Stomach (tissue), 9 donors: Measurements from ENCODE around the gene TMTC1. TPM values are rescaled to one million over a fixed set of nuclear protein-coding genes. Genes with fewer than 3 reads are reported as not detected.

ENCODE experiments used
- DNase-seq, 2 donors: peaks; one replicate each; pipeline versions ENCODE4 v3.0.0 to v3.0.0-alpha.2; 2013 to 2019
- H3K27ac ChIP-seq, 5 donors: fragments of 200-600 bp in 4 of 5; sonication (generic) in 4 of 5; one replicate each; pipeline ENCODE4 v1.5.1; 2013 to 2019; ENCODE audit warnings: mild to moderate bottlenecking in 1 of 5, moderate library complexity in 1 of 5
- H3K27me3 ChIP-seq, 3 donors: fragments of 200-600 bp; sonication (generic); one replicate each; pipeline ENCODE4 v1.5.1; 2017 to 2019; ENCODE audit warnings: mixed run types in 1 of 3
- H3K36me3 ChIP-seq, 4 donors: fragments of 200-600 bp; sonication (generic); 1 replicate in 3 of 4; 2 replicates in 1 of 4; pipeline ENCODE4 v1.5.1; 2016 to 2019
- H3K4me1 ChIP-seq, 4 donors: fragments of 200-600 bp; sonication (generic); one replicate each; pipeline ENCODE4 v1.5.1; 2016 to 2019
- H3K4me3 ChIP-seq, 4 donors: fragments of 200-600 bp; sonication (generic) in 3 of 4; one replicate each; pipeline ENCODE4 v1.5.1; 2016 to 2019; ENCODE audit warnings: mild to moderate bottlenecking in 1 of 4
- H3K9me3 ChIP-seq, 4 donors: fragments of 200-600 bp; sonication (generic); one replicate each; pipeline ENCODE4 v1.5.1; 2016 to 2019
- CTCF ChIP-seq, 7 experiments: fragments of 450-650 bp in 4 of 7; fragments of 200-600 bp in 3 of 7; sonication (generic) in 3 of 7; IDR thresholded peaks; one replicate each; pipeline ENCODE4 v1.5.1; 2016 to 2019; ENCODE audit warnings: antibody characterized with exemption in 7 of 7, control low read depth in 2 of 7, mild to moderate bottlenecking in 1 of 7
- EP300 ChIP-seq: sonication (generic); formaldehyde crosslinking; IDR thresholded peaks from one replicate; pipeline ENCODE4 v1.6.1; 2017; ENCODE audit warnings: antibody characterized with exemption
- POLR2A ChIP-seq, 4 donors: fragments of 450-650 bp; IDR thresholded peaks; one replicate each; pipeline ENCODE4 v1.6.1; 2016; ENCODE audit warnings: antibody characterized with exemption in 4 of 4, control low read depth in 2 of 4, mild to moderate bottlenecking in 1 of 4, moderate library complexity in 1 of 4
- POLR2AphosphoS5 ChIP-seq, 3 donors: sonication (generic); formaldehyde crosslinking; IDR thresholded peaks; one replicate each; pipeline ENCODE4 v1.6.1; 2016; ENCODE audit warnings: antibody characterized with exemption in 3 of 3
- WGBS, 5 donors: extraction: QIAGEN DNeasy Blood & Tissue Kit in 3 of 5; methylation state at CpG; one replicate each; pipeline versions ENCODE4 v1.1.5 to v1.1.7; 2013 to 2018; 5-methylcytosine and 5-hydroxymethylcytosine counted together
- intact Hi-C: fragments of 100-400 bp; cut with DNase I; formaldehyde crosslinking; loops from one replicate; pipeline ENCODE4 v1.15.1; 2023; ENCODE audit warnings: low total_unique reads
- polyA plus RNA-seq, 3 donors: library from polyadenylated mRNA; stranded (reverse); fragments of 200-250 nt; gene quantifications; one replicate each; pipeline ENCODE4 v1.2.3, GENCODE V29; 2013
- total RNA-seq, 5 donors: library from RNA; depleted of rRNA; stranded (reverse); fragments of >200 nt; gene quantifications; one replicate each; pipeline versions ENCODE4 v1.1.0 to v1.2.3, GENCODE V29; 2014 to 2016
- donor health status: healthy with polysubstance abuse.
- donor health status: Bipolar disorder and iron deficiency.
- donor health status: healthy.

The TMTC1 gene
- total and polyA plus RNA-seq, 8 donors: 1.5 to 76.8 (median 19.1) TPM

- no peaks in the 10 kb centered on the region for H3K9me3 ChIP-seq
- WGBS, 5 donors: 81 to 94% (median 87%) methylated on average over 3 of the region's 3 CpGs
- no peaks in the 10 kb centered on the region for H3K27me3 ChIP-seq
- H3K36me3 ChIP-seq: no peaks in the 10 kb centered on the region
- TF ChIP-seq POLR2A (IDR thresholded peaks at IDR 0.05): no peak
- no peak overlapping the region for H3K4me3 ChIP-seq
- DNase-seq: no peak
- intact Hi-C loops: no loop called here
- H3K27ac ChIP-seq: no peak overlapping the region
- H3K4me1 ChIP-seq: no peaks in the 10 kb centered on the region
Observed at GRCh38 chr12:29682088-29682487, 101.7 kb downstream of the TMTC1 start.

- Histone ChIP-seq H3K36me3 (no peaks in the 10 kb centered on the region), H3K4me1 (no peaks in the 10 kb centered on the region), H3K27ac (no peak overlapping the region), H3K27me3 (no peaks in the 10 kb centered on the region), H3K4me3 (no peak overlapping the region), H3K9me3 (no peaks in the 10 kb centered on the region)
- WGBS, 5 donors: 84 to 97% (median 87%) methylated on average over 1 of the region's 1 CpG
- DNase-seq: no peak
- TF ChIP-seq POLR2AphosphoS5 (IDR thresholded peaks at IDR 0.05): no peak
- TF ChIP-seq EP300: no peak
- TF ChIP-seq POLR2A (IDR thresholded peaks at IDR 0.05): no peak
- intact Hi-C loops: no loop called here
Observed at GRCh38 chr12:29681370-29681769, 102.4 kb downstream of the TMTC1 start.

- H3K27ac ChIP-seq: no peak overlapping the region
- no peak for DNase-seq
- H3K27me3 ChIP-seq: no peaks in the 10 kb centered on the region
- intact Hi-C loops: no loop called here
- H3K36me3 ChIP-seq: no peaks in the 10 kb centered on the region
- no peaks in the 10 kb centered on the region for H3K4me1 ChIP-seq
- no peaks in the 10 kb centered on the region for H3K9me3 ChIP-seq
- no peak overlapping the region for H3K4me3 ChIP-seq
- WGBS, 5 donors: 77 to 89% (median 84%) methylated on average over 2 of the region's 2 CpGs
- TF ChIP-seq CTCF (IDR thresholded peaks at IDR 0.05) (no peak), POLR2A (IDR thresholded peaks at IDR 0.05) (no peak), POLR2AphosphoS5 (IDR thresholded peaks at IDR 0.05) (no peak), EP300 (no peak)
Observed at GRCh38 chr12:29676676-29677075, 107.1 kb downstream of the TMTC1 start.

- TF ChIP-seq CTCF (IDR thresholded peaks at IDR 0.05) (no peak), POLR2AphosphoS5 (IDR thresholded peaks at IDR 0.05) (no peak), POLR2A (IDR thresholded peaks at IDR 0.05) (no peak), EP300 (no peak)
- Histone ChIP-seq H3K4me3 (no peak overlapping the region), H3K27ac (no peak overlapping the region), H3K9me3 (no peaks in the 10 kb centered on the region), H3K36me3 (no peaks in the 10 kb centered on the region), H3K4me1 (no peaks in the 10 kb centered on the region), H3K27me3 (no peaks in the 10 kb centered on the region)
- intact Hi-C loops: no loop called here
- DNase-seq: no peak
- WGBS, 5 donors: 71 to 80% (median 74%) methylated on average over 5 of the region's 5 CpGs
Observed at GRCh38 chr12:29674463-29674862, 109.3 kb downstream of the TMTC1 start.

- 44 to 68% (median 48%) methylated on average over 3 of the region's 3 CpGs for WGBS, 5 donors
- no peaks in the 10 kb centered on the region for H3K4me1 ChIP-seq
- intact Hi-C loops: no loop called here
- H3K27me3 ChIP-seq: no peaks in the 10 kb centered on the region
- DNase-seq: no peak
- no peaks in the 10 kb centered on the region for H3K9me3 ChIP-seq
- no peak overlapping the region for H3K27ac ChIP-seq
- H3K4me3 ChIP-seq: no peak overlapping the region
- TF ChIP-seq POLR2A (IDR thresholded peaks at IDR 0.05): no peak
- TF ChIP-seq EP300: no peak
- no peak for TF ChIP-seq POLR2AphosphoS5 (IDR thresholded peaks at IDR 0.05)
- no peak for TF ChIP-seq CTCF (IDR thresholded peaks at IDR 0.05)
- no peaks in the 10 kb centered on the region for H3K36me3 ChIP-seq
Observed at GRCh38 chr12:29673346-29673745, 110.4 kb downstream of the TMTC1 start.
